C4-2B (cell line): Measurements from ENCODE around the gene CENPE.
A peak's percentile ranks its signal among the peaks of the same experiment; 100 is the strongest.
"Not testable (repeated sequence)": the region's sequence is repeated elsewhere in the genome, so short reads cannot be mapped to it uniquely, and the experiment has no call there.

Experiments used
- H3K27ac ChIP-seq: fragments of 450-650 bp; 2 replicates; pipeline ENCODE4 v1.5.1; 2017
- ZFX ChIP-seq: fragments of 450-650 bp; IDR thresholded peaks from 2 replicates; pipeline ENCODE4 v1.6.1; 2017
- TF ChIP-seq, protein P1 (sequence below): fragments of 450-650 bp; conservative IDR thresholded peaks from 2 replicates; pipeline ENCODE4 v1.5.1; 2017; ENCODE audit warnings: mild to moderate bottlenecking

The CENPE gene, protein sequence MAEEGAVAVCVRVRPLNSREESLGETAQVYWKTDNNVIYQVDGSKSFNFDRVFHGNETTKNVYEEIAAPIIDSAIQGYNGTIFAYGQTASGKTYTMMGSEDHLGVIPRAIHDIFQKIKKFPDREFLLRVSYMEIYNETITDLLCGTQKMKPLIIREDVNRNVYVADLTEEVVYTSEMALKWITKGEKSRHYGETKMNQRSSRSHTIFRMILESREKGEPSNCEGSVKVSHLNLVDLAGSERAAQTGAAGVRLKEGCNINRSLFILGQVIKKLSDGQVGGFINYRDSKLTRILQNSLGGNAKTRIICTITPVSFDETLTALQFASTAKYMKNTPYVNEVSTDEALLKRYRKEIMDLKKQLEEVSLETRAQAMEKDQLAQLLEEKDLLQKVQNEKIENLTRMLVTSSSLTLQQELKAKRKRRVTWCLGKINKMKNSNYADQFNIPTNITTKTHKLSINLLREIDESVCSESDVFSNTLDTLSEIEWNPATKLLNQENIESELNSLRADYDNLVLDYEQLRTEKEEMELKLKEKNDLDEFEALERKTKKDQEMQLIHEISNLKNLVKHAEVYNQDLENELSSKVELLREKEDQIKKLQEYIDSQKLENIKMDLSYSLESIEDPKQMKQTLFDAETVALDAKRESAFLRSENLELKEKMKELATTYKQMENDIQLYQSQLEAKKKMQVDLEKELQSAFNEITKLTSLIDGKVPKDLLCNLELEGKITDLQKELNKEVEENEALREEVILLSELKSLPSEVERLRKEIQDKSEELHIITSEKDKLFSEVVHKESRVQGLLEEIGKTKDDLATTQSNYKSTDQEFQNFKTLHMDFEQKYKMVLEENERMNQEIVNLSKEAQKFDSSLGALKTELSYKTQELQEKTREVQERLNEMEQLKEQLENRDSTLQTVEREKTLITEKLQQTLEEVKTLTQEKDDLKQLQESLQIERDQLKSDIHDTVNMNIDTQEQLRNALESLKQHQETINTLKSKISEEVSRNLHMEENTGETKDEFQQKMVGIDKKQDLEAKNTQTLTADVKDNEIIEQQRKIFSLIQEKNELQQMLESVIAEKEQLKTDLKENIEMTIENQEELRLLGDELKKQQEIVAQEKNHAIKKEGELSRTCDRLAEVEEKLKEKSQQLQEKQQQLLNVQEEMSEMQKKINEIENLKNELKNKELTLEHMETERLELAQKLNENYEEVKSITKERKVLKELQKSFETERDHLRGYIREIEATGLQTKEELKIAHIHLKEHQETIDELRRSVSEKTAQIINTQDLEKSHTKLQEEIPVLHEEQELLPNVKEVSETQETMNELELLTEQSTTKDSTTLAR (N-terminal part only)

DNA sequence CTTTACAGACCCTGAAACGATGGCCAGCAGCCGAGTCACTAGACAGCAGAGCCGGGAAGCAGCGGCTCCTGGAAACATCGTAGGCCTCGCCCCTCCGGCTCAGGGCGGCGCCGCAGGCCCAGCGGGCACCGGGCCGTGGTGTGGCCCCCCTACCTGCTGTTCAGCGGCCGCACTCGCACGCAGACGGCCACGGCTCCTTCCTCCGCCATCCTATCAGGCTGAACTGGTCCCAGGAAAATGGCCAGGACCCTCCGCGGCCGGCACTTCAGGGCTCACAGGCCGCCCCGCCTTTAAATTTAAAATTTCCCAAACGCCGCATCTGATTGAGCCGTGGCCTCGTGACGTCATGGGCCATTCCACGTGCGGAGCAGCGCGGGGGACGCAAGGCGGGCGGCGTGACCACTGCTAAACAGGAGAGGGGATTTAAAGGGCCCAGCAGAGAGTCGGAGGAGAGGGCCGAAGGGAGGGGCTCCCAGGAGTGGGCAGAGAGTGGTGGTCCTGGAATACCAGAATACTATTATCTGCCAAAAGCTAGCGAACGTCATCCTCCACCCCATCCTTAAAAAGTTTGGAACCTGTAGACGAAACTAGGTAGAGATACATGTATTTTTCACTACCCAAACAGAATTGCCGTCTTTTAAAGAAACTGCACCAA is at the start of gene CENPE:
Gene CENPE (minus strand): TSS at position 233 of the 655 bp plus-strand sequence. CDS start 24 bp downstream, at position 209.
- peak within 1 kb of the TSS; percentile 86 for H3K27ac ChIP-seq

DNA sequence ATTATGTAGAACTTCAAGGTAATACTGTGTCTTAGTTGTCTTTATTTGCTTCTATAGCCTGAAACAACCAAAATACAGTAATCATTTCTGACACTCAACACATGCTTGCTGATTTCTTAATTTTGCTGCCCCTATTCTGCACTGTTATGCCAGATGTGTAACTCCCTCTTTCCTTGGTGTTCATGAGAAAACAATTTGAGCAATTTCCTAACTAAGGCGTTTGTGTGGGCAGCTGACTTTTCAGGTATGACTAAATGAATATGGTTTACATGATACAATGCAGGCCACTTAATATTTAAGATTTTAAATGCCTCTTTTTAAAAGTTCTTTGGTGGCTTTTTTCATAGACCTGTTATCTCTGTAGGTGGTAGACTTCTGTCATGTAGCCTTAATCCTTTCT is 46.1 kb upstream of the CENPE start:
- TF ChIP-seq, protein P1, sequence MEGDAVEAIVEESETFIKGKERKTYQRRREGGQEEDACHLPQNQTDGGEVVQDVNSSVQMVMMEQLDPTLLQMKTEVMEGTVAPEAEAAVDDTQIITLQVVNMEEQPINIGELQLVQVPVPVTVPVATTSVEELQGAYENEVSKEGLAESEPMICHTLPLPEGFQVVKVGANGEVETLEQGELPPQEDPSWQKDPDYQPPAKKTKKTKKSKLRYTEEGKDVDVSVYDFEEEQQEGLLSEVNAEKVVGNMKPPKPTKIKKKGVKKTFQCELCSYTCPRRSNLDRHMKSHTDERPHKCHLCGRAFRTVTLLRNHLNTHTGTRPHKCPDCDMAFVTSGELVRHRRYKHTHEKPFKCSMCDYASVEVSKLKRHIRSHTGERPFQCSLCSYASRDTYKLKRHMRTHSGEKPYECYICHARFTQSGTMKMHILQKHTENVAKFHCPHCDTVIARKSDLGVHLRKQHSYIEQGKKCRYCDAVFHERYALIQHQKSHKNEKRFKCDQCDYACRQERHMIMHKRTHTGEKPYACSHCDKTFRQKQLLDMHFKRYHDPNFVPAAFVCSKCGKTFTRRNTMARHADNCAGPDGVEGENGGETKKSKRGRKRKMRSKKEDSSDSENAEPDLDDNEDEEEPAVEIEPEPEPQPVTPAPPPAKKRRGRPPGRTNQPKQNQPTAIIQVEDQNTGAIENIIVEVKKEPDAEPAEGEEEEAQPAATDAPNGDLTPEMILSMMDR, result no peak
- TF ChIP-seq ZFX, result no peak
- H3K27ac ChIP-seq, result no peak overlapping the region

More for the DNA sequence above, at the start of gene CENPE:
- TF ChIP-seq, protein P1, result no peak
- TF ChIP-seq ZFX, result peak; percentile 85

- H3K27ac ChIP-seq, result not testable (repeated sequence)
Observed at GRCh38 chr4:103230938-103231337, 32.8 kb upstream of the CENPE start.

GRCh38 chr4:103223556-103223955 is 25.4 kb upstream of the CENPE start:
- not testable (repeated sequence) for H3K27ac ChIP-seq

DNA sequence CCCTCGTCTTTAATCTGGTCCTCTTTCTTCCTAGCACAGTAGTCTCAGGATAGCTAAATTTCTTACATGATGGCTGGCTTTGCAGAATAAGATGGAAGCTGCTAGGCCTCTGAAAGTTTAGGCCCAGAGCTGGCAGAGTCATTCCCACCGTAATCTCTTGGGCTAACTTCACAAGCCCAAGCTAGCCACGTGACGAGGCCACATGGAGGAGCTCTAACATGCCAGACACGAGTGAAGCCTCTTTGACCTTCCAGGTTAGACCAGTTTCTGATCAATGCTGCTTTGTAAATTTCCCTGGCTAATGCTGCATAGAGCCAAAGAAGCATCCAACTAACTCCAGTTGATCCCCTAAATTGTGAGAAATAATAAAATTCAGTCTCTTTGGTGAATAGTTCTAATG is 9.5 kb upstream of the CENPE start:
- H3K27ac ChIP-seq, result no peak overlapping the region
- TF ChIP-seq, protein P1, result peak; percentile 44
- TF ChIP-seq ZFX, result no peak

- H3K27ac ChIP-seq, result no peak overlapping the region
- TF ChIP-seq ZFX, result no peak
- TF ChIP-seq, protein P1, result peak; percentile 60
Observed at GRCh38 chr4:103204111-103204510, 6.0 kb upstream of the CENPE start.

DNA sequence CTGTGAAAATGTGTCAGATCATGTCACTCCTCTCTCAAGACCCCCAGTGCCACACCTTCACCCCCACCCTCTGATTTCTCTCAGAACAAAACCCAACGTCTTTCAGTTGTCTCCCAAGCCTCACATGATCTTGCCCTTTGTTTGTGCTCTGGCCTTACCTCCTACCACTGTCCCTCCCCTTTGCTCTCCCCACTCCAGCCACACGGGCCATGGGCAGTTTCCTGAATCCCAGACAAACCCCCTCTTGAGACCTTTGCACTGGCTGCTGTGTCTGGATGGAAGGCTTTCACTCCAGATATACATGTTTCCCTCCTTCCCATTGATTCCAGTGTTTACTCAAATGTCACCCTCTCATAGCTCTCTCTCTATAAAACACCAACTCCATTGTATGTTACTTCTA is 3.6 kb upstream of the CENPE start:
- no peak overlapping the region for H3K27ac ChIP-seq
- TF ChIP-seq ZFX, result no peak
- TF ChIP-seq, protein P1, result no peak
